ENCODE measurements around the gene FCER1A. TPM values are rescaled to one million over a fixed set of nuclear protein-coding genes. Genes with fewer than 3 reads are reported as not detected.
A peak's percentile ranks its signal among the peaks of the same experiment; 100 is the strongest.

Gene FCER1A
- not detected for total RNA-seq

DNA sequence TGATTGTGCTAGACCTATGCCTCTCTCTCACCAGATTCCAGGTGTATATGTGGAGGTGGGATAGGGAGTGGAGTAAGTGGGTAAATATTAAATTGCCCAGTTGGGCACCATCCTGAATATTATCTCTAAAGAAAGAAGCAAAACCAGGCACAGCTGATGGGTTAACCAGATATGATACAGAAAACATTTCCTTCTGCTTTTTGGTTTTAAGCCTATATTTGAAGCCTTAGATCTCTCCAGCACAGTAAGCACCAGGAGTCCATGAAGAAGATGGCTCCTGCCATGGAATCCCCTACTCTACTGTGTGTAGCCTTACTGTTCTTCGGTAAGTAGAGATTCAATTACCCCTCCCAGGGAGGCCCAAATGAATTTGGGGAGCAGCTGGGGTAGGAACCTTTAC is at the start of gene FCER1A:
Gene FCER1A, plus strand, starts transcription at position 242 of the 400 bp plus-strand sequence. Its CDS starts 29 bp downstream, at position 271.
- whole genome bisulfite sequencing, 10 experiments = 67 to 100% (median 84%) methylated on average over 1 of the region's 1 CpG; no CpG with 5 or more reads in 6 of the 10 experiments
- Histone ChIP-seq H3K27ac (no peak within 1 kb of the TSS), H3K4me1 (replicated peaks in 1 of 2) (no peaks in the 10 kb centered on the region), H3K4me3 (no peak within 1 kb of the TSS)
- no peak for ATAC-seq (replicated peaks in 6 of 8)
- in situ Hi-C loops (cut with MboI; ENCODE audit: low pct_unique_long_range_greater_than_20kb in 2 of 9, low sequenced_read_pairs in 9 of 9, unreplicated experiment in 9 of 9) = no loop called here

DNA sequence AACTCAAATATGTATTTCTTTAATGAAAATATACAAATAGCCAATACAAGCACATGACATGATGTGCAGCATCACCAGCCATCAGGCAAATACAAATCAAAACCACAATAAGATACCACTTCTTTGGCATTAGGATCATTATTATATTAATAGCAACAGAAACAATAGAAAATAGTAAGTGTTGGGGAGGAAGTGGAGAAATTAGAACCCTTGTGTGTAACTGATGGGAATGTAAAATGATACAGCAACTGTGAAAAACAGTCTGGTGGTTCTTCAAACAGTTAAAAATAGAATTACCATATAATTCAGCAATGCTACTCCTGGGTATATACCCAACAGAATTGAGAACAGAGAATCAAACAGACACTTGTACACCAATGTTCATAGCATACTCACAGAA is 40.8 kb upstream of the FCER1A start:
- in situ Hi-C loops (cut with MboI; ENCODE audit: low pct_unique_long_range_greater_than_20kb in 2 of 9, low sequenced_read_pairs in 9 of 9, unreplicated experiment in 9 of 9) = no loop called here
- Histone ChIP-seq H3K4me1 (replicated peaks in 1 of 2) (no peaks in the 10 kb centered on the region), H3K4me3 (no peak overlapping the region), H3K27ac (no peak overlapping the region)
- no peak for ATAC-seq (replicated peaks in 6 of 8)

DNA sequence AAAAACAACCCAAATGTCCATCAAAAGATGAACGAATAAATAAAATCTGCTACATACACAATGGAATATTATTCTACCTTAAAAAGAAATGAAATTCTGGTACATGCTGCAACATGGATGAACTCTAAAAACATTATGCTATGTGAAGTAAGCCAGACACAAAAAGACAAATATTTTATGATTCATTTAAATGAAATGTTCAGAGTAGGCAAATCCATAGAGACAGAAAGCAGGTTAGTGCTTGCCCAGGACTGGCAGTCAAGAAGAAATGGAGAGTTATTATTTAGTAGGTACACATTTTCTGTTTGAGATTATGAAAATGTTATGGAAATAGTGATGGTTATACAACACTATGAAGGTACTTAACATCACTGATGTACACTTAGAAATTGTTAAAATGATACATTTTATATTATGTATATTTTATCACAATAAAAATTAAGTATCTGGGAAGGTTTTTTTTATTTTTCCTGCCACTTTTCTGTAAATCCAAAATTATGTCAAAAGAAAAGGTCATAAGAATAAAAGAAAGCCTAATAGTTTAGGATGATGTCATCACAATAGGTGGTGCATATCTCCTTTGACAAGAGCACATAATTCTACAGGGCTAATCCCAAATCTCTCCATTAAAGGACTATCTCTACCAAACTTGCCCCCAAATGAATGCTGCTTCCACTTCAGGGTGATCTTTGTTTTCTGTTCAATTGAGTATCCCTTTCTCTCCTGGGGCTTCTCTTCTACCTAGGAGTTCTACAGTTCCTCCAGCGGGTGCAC is 40.2 kb upstream of the FCER1A start:
- no peaks in the 10 kb centered on the region for H3K4me1 ChIP-seq (replicated peaks in 1 of 2)
- no peak overlapping the region for H3K27ac ChIP-seq
- no peak overlapping the region for H3K4me3 ChIP-seq
- WGBS, 10 experiments = 0 to 91% (median 27%) methylated on average over 1 to 2 of the region's 2 CpGs; no CpG with 5 or more reads in 1 of the 10 experiments
- no peak for ATAC-seq (replicated peaks in 6 of 8)
- in situ Hi-C loops (cut with MboI; ENCODE audit: low pct_unique_long_range_greater_than_20kb in 2 of 9, low sequenced_read_pairs in 9 of 9, unreplicated experiment in 9 of 9) = no loop called here

DNA sequence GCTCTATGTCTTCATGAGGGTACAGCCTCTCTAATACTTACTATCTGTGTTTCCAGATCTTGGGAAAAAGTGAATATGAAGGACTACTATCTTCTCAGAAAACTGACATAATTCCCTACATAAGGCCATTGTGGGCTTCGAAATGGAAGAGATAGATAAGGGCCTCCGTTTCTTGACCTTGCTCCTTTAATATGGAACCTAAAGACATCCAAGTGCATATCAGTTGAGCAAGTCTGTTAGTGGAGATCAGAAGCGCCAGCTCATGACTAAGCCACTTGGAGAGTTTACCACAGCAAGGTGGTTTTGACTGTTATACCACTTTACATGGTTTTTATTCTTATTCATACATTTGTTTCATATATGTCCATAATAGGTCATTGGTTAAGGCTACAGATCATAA is 35.3 kb upstream of the FCER1A start:
- Histone ChIP-seq H3K4me1 (replicated peaks in 1 of 2) (no peaks in the 10 kb centered on the region), H3K27ac (no peak overlapping the region), H3K4me3 (no peak overlapping the region)
- 0 to 83% (median 67%) methylated on average over 1 to 3 of the region's 3 CpGs; no CpG with 5 or more reads in 1 of the 10 experiments for WGBS, 10 experiments
- in situ Hi-C loops (cut with MboI; ENCODE audit: low pct_unique_long_range_greater_than_20kb in 2 of 9, low sequenced_read_pairs in 9 of 9, unreplicated experiment in 9 of 9) = no loop called here
- ATAC-seq (replicated peaks in 6 of 8) = no peak

DNA sequence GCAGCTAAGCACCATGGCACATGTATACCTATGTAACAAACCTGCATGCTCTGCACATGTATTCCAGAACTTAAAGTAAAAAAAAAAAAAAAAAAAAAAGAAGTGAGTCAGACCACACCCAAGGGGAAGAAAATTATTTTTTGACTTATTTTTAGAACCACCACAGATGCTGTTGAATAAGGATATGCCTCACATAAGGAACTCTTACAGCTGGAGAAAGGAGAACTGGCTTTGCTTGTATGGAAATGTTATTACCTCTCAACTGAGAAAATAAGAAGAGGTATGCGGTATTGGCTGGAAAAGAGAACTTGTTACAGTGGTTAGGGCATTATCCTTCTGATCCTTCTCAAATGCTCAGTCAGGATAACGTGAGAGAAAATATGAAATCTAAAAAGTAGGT is 27.5 kb upstream of the FCER1A start:
- 0 to 100% (median 69%) methylated on average over 1 to 2 of the region's 2 CpGs for WGBS, 10 experiments
- Histone ChIP-seq H3K27ac (no peak overlapping the region), H3K4me1 (replicated peaks in 1 of 2) (no peaks in the 10 kb centered on the region), H3K4me3 (no peak overlapping the region)
- no peak for ATAC-seq (replicated peaks in 6 of 8)
- in situ Hi-C loops (cut with MboI; ENCODE audit: low pct_unique_long_range_greater_than_20kb in 2 of 9, low sequenced_read_pairs in 9 of 9, unreplicated experiment in 9 of 9) = no loop called here

DNA sequence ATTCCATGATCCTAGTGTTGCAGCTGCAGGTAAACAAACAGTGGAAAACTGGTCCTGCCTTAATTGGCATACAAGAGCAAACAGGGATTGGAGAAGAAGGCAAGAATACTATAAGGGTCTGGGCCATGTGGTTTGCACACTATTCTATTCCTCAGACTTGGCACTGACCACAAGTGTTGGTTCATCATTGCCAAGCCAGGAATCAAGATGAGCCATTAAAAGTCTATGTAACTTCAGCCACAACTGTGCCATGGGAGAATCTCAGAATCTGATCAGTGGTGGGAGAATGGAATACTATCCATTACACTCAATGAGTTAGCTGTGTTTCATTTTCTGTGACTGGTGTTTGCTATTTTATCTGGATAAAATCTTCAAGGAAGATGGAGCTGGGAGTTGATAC is 26.2 kb upstream of the FCER1A start:
- in situ Hi-C loops (cut with MboI; ENCODE audit: low pct_unique_long_range_greater_than_20kb in 2 of 9, low sequenced_read_pairs in 9 of 9, unreplicated experiment in 9 of 9) = no loop called here
- ATAC-seq (replicated peaks in 6 of 8) = no peak
- no peak overlapping the region for H3K4me3 ChIP-seq
- no peak overlapping the region for H3K27ac ChIP-seq
- H3K4me1 ChIP-seq (replicated peaks in 1 of 2) = no peaks in the 10 kb centered on the region

DNA sequence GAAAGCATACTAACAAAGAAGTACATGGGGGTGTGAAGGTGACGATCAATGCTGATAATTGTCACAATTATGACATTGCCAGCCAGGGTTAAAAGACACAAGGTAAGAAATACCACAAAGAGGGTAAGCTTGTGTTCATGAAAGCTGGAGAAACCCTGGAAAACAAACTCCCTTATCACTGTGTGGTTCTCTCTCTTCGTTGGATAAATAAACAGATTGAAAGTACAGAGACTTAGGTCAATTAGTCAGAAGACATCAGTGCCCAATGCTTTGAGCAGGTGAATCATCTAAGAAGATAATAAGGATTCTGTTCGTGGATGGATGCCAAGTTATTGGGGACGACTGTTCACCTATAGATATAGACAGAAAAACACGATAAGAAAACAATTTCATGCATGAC is 22.4 kb upstream of the FCER1A start:
- in situ Hi-C loops (cut with MboI; ENCODE audit: low pct_unique_long_range_greater_than_20kb in 2 of 9, low sequenced_read_pairs in 9 of 9, unreplicated experiment in 9 of 9) = no loop called here
- 0 to 79% (median 55%) methylated on average over 3 to 5 of the region's 5 CpGs for WGBS, 10 experiments

DNA sequence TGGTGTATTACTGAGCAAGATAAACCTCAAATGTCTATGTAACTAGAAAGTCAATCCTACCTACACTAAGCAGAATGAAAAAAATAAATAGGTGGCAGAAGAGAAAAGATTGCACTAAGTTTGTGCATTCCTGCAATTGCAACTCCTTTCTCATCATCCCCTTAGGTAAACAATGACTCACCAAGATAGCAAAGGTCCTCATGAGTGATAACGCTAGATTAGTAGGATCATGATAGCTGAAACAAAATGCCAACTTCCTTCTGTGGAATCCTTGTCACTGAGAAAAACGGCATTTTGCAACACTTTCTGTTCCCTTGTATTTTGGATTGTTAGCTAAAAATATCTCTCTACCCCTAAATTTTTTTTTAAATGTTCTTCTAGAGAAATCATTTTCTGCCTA is 20.0 kb upstream of the FCER1A start:
- H3K27ac ChIP-seq = no peak overlapping the region
- no peak for ATAC-seq (replicated peaks in 6 of 8)
- WGBS, 10 experiments = 0 to 73% (median 43%) methylated on average over 1 to 2 of the region's 2 CpGs; no CpG with 5 or more reads in 1 of the 10 experiments
- H3K4me3 ChIP-seq = no peak overlapping the region
- H3K4me1 ChIP-seq (replicated peaks in 1 of 2) = no peaks in the 10 kb centered on the region
- in situ Hi-C loops (cut with MboI; ENCODE audit: low pct_unique_long_range_greater_than_20kb in 2 of 9, low sequenced_read_pairs in 9 of 9, unreplicated experiment in 9 of 9) = no loop called here

More for the DNA sequence above, 22.4 kb upstream of the FCER1A start:
- H3K4me1 ChIP-seq (replicated peaks in 1 of 2) = no peaks in the 10 kb centered on the region
- no peak overlapping the region for H3K4me3 ChIP-seq
- H3K27ac ChIP-seq = no peak overlapping the region
- no peak for ATAC-seq (replicated peaks in 6 of 8)

DNA sequence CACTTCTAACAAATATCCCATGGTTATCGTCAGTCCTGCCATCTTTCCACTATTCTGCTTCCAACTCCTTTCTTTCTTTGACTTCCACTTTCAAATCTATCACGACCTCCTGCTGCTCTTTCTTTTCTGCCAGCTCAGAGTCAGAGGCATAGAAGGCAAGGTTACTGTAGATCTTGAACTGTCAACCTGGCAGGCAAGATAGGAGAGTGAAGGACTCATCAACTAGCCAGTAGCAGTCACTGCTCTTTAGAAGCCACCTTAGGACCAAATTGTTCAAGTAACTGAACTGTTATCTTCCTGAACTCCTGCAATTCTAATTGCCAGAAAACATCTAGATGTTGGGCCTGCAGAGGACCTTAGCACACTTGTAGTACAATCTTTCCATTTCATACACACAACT is 13.1 kb upstream of the FCER1A start:
- WGBS, 10 experiments = 0 to 83% (median 44%) methylated on average over 1 to 2 of the region's 2 CpGs
- Histone ChIP-seq H3K27ac (no peak overlapping the region), H3K4me3 (no peak overlapping the region), H3K4me1 (replicated peaks in 1 of 2) (no peaks in the 10 kb centered on the region)
- ATAC-seq (replicated peaks in 6 of 8) = no peak
- in situ Hi-C loops (cut with MboI; ENCODE audit: low pct_unique_long_range_greater_than_20kb in 2 of 9, low sequenced_read_pairs in 9 of 9, unreplicated experiment in 9 of 9) = no loop called here

DNA sequence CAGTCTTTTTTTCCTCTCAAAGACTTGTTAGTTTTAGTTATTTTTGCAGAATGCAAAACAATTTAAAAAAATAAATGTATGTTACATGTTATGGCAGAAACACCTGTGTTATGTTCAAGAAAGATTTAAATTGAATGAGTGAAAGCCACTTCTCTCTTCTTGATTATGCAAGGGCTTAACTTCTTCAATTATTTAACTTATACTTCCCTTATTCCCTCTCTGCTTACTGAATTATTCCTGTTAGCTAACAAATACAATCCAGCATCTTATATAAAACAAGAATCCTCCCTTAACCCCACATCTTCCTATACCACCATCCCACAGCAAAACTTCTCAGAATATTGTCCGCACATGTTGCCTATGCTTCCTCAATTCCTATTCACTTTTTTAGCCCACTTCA is 10.7 kb upstream of the FCER1A start:
- in situ Hi-C loops (cut with MboI; ENCODE audit: low pct_unique_long_range_greater_than_20kb in 2 of 9, low sequenced_read_pairs in 9 of 9, unreplicated experiment in 9 of 9) = no loop called here
- Histone ChIP-seq H3K4me3 (no peak overlapping the region), H3K4me1 (replicated peaks in 1 of 2) (no peaks in the 10 kb centered on the region), H3K27ac (no peak overlapping the region)
- 40 to 100% (median 88%) methylated on average over 1 of the region's 1 CpG; no CpG with 5 or more reads in 3 of the 10 experiments for WGBS, 10 experiments
- ATAC-seq (replicated peaks in 6 of 8) = no peak

DNA sequence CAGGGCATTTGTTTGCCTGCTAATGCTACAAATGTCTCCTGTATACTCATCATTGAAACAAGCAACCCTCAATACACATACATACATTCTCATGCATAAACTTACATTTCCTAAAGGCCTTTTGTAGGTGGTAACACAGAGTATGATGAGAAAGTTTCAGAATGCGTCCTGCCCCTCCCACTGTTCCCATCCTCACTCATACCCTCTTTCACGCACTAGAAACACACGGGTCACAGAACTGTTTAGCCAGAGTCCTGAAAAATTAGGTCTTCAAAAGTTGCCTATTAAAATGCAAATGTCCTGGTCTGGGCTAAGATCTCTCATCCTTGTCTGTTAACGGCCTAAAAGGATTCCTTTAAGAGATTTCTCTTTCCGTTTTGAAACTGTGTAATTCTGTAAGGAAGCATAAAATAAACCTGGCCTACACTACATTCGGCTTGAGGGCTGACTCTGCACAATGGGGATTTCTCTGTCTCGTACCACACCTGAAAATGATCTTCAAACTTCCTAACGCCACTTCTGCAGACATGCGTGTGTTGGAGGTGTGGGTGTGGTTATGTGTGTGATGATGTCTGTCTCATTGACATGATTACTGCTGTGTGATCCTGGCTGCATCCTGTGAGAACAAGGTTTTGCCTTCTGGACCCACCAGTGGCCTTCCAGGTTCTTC is 5.3 kb upstream of the FCER1A start:
- no peak overlapping the region for H3K27ac ChIP-seq
- H3K4me1 ChIP-seq (replicated peaks in 1 of 2) = no peaks in the 10 kb centered on the region
- in situ Hi-C loops (cut with MboI; ENCODE audit: low pct_unique_long_range_greater_than_20kb in 2 of 9, low sequenced_read_pairs in 9 of 9, unreplicated experiment in 9 of 9) = no loop called here
- no peak overlapping the region for H3K4me3 ChIP-seq
- peak in 3 of 8 experiments; percentile 40 to 51 (median 48) for ATAC-seq (replicated peaks in 6 of 8)
- 0 to 70% (median 37%) methylated on average over 1 to 9 of the region's 9 CpGs; no CpG with 5 or more reads in 1 of the 10 experiments for WGBS, 10 experiments

DNA sequence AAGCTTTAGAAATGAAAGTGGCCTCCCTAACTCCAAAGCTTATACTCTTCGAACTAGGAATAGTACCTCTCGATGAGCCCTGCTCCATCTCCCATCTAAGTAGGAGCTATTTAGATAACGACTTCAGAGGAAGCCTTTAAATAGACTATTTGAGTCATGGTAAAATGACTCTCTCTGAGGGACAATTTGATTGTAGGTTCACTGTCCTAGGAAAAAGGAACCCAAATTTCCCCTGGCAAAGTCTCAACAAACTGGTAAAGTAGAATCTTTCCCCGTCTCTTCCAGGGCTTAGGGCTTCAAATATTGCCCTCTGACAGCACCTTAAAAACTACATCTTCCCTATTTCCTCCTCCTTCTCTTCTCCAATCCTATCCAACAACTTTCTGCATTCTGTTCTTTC is 2.0 kb upstream of the FCER1A start:
- H3K4me3 ChIP-seq = no peak overlapping the region
- ATAC-seq (replicated peaks in 6 of 8) = no peak
- no peaks in the 10 kb centered on the region for H3K4me1 ChIP-seq (replicated peaks in 1 of 2)
- in situ Hi-C loops (cut with MboI; ENCODE audit: low pct_unique_long_range_greater_than_20kb in 2 of 9, low sequenced_read_pairs in 9 of 9, unreplicated experiment in 9 of 9) = no loop called here
- H3K27ac ChIP-seq = no peak overlapping the region
- 0 to 94% (median 67%) methylated on average over 1 to 4 of the region's 4 CpGs; no CpG with 5 or more reads in 1 of the 10 experiments for WGBS, 10 experiments

DNA sequence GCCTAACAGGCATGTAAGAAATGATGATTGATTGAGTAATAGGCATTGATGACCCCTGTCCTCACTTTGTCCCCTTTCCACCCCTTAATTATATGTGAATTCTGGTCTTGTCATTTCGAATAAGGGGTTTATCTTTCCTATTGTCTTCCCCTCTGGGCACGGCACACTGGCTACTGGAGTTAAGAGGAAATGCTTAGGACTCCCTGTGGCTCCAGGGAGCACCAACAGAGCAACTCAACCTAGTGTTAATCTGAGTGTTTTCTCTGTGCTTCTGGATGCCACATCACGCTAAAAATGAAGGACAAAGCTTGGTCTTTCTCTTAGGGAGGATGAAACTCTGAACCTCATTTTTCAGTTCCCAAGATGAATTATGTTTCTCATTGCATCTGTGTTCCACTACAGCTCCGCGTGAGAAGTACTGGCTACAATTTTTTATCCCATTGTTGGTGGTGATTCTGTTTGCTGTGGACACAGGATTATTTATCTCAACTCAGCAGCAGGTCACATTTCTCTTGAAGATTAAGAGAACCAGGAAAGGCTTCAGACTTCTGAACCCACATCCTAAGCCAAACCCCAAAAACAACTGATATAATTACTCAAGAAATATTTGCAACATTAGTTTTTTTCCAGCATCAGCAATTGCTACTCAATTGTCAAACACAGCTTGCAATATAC is 5.3 kb downstream of the FCER1A start:
- H3K4me3 ChIP-seq = no peak overlapping the region
- H3K4me1 ChIP-seq (replicated peaks in 1 of 2) = no peaks in the 10 kb centered on the region
- no peak for ATAC-seq (replicated peaks in 6 of 8)
- H3K27ac ChIP-seq = no peak overlapping the region
- in situ Hi-C loops (cut with MboI; ENCODE audit: low pct_unique_long_range_greater_than_20kb in 2 of 9, low sequenced_read_pairs in 9 of 9, unreplicated experiment in 9 of 9) = no loop called here
- 0 to 86% (median 49%) methylated on average over 2 to 5 of the region's 5 CpGs; no CpG with 5 or more reads in 2 of the 10 experiments for WGBS, 10 experiments
